ENCODE results near the gene ETNPPL.

GRCh38 chr4:108725457-108725856 lies 37.4 kb downstream of the ETNPPL start:
- TF ChIP-seq SIN3A (IDR thresholded peaks at IDR 0.05; ENCODE audit: borderline replicate concordance, low read depth, low read length) (no peak), POLR2AphosphoS5 (IDR thresholded peaks at IDR 0.05; ENCODE audit: low read depth, low read length) (no peak), EP300 (IDR thresholded peaks at IDR 0.05; ENCODE audit: borderline replicate concordance in 1 of 2, low read depth in 1 of 2, low read length in 1 of 2) (no peak), ZBTB33 (IDR thresholded peaks at IDR 0.05; ENCODE audit: borderline replicate concordance, low read depth) (no peak), CTCF (IDR thresholded peaks at IDR 0.05) (no peak), RFX5 (IDR thresholded peaks at IDR 0.05; ENCODE audit: low read length) (no peak), JUND (IDR thresholded peaks at IDR 0.05) (no peak), ELF1 (IDR thresholded peaks at IDR 0.05) (no peak), RCOR1 (IDR thresholded peaks at IDR 0.05; ENCODE audit: low read length) (no peak), RAD21 (IDR thresholded peaks at IDR 0.05; ENCODE audit: low read length) (no peak), TEAD4 (IDR thresholded peaks at IDR 0.05; ENCODE audit: borderline replicate concordance, insufficient read depth) (no peak)
- TF ChIP-seq, protein P1, sequence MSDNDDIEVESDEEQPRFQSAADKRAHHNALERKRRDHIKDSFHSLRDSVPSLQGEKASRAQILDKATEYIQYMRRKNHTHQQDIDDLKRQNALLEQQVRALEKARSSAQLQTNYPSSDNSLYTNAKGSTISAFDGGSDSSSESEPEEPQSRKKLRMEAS (IDR thresholded peaks at IDR 0.05; ENCODE audit: low read depth): no peak
- TF ChIP-seq, protein P2, sequence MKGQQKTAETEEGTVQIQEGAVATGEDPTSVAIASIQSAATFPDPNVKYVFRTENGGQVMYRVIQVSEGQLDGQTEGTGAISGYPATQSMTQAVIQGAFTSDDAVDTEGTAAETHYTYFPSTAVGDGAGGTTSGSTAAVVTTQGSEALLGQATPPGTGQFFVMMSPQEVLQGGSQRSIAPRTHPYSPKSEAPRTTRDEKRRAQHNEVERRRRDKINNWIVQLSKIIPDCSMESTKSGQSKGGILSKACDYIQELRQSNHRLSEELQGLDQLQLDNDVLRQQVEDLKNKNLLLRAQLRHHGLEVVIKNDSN (IDR thresholded peaks at IDR 0.05; ENCODE audit: borderline replicate concordance, low read depth): no peak
